Activated T-helper 17 cell treated with anti-CD3 and anti-CD28 coated beads, Interleukin-2, amount 50 U/mL, for 72 hours (primary cell): ENCODE results near the gene CLDN14. TPM values are rescaled to one million over a fixed set of nuclear protein-coding genes. Genes with fewer than 3 reads are reported as not detected.

Experiments used
- ATAC-seq: fragments of 150-1000 bp; cut with Tn5 transposase; replicated peaks from 2 replicates; pipeline ENCODE4 v1.10.0; 2021; ENCODE audit warnings: mild to moderate bottlenecking, moderate library complexity
- H3K27ac Mint-ChIP-seq: one replicate; pipeline ENCODE4 v1.8.0; 2022; ENCODE audit warnings: mixed read lengths
- H3K27me3 Mint-ChIP-seq: one replicate; pipeline ENCODE4 v1.8.0; 2022; ENCODE audit warnings: mixed read lengths
- H3K36me3 Mint-ChIP-seq: one replicate; pipeline ENCODE4 v1.8.0; 2022; ENCODE audit warnings: low read depth, mild to moderate bottlenecking, mixed read lengths
- H3K4me1 Mint-ChIP-seq: one replicate; pipeline ENCODE4 v1.8.0; 2022; ENCODE audit warnings: mixed read lengths
- H3K4me3 Mint-ChIP-seq: one replicate; pipeline ENCODE4 v1.8.0; 2022; ENCODE audit warnings: mild to moderate bottlenecking, mixed read lengths
- H3K9me3 Mint-ChIP-seq: one replicate; pipeline ENCODE4 v1.8.0; 2022; ENCODE audit warnings: mixed read lengths
- total RNA-seq, 2 donors: library from RNA; stranded (reverse); gene quantifications; one replicate each; pipeline ENCODE4 v1.2.3, GENCODE V29; 2022

Gene CLDN14
- total RNA-seq, 2 donors from 2014 or later = 0.69 TPM; not detected in 1

GRCh38 chr21:36450511-36450910 is 29.4 kb downstream of the CLDN14 start:
- no peaks in the 10 kb centered on the region for H3K4me1 Mint-ChIP-seq
- peaks cover 8% of the 10 kb centered on the region for H3K27me3 Mint-ChIP-seq
- no peak overlapping the region for H3K4me3 Mint-ChIP-seq
- no peaks in the 10 kb centered on the region for H3K36me3 Mint-ChIP-seq
- no peak overlapping the region for H3K27ac Mint-ChIP-seq
- H3K9me3 Mint-ChIP-seq = no peaks in the 10 kb centered on the region
- ATAC-seq = peak; percentile 59

DNA sequence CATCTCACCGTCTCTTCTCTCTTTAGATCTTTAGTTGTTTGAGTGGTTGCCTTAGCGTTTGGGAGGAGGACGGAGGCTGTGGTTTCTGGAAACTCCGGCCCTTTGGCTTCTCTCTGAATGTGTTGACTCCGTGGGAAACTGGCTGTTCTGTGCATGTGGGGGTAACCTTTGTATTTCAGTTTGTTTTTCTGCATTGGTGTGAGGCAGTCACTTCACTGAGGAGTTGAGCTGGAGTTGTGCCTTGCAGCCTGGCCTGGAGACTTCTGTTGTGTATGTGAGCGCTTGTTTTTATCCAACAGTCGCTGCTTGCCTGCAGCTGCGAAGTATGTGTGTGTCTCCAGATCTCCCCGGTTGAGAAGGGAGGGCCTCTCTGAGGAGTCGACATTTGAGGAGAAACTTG is 33.6 kb downstream of the CLDN14 start:
- no peak overlapping the region for H3K4me3 Mint-ChIP-seq
- H3K9me3 Mint-ChIP-seq = no peaks in the 10 kb centered on the region
- H3K27me3 Mint-ChIP-seq = peaks cover 4% of the 10 kb centered on the region
- no peak for ATAC-seq
- no peaks in the 10 kb centered on the region for H3K36me3 Mint-ChIP-seq
- H3K4me1 Mint-ChIP-seq = no peaks in the 10 kb centered on the region
- no peak overlapping the region for H3K27ac Mint-ChIP-seq

DNA sequence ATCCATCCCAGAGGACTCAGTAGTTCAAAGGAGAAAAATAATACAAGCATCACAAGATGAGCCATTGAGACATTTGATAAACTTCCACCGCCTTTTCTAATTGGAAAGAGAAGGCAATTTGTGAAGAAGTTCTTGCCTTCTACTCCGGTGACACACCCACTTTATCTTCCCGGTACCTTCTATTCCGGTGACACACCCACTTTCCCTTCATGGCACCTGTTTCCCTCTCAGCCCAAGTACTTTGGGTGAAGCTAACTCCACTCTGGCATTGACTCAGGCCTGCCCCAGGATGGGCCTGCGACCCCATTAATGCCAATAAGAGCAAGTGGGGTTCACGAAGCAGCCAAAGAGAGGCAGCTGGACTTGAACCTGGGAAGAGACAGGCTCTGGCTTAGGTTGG is 38.2 kb downstream of the CLDN14 start:
- Mint-ChIP-seq H3K4me1 (no peaks in the 10 kb centered on the region), H3K9me3 (no peaks in the 10 kb centered on the region), H3K27me3 (peaks cover 4% of the 10 kb centered on the region), H3K27ac (no peak overlapping the region), H3K36me3 (no peaks in the 10 kb centered on the region), H3K4me3 (no peak overlapping the region)
- no peak for ATAC-seq

DNA sequence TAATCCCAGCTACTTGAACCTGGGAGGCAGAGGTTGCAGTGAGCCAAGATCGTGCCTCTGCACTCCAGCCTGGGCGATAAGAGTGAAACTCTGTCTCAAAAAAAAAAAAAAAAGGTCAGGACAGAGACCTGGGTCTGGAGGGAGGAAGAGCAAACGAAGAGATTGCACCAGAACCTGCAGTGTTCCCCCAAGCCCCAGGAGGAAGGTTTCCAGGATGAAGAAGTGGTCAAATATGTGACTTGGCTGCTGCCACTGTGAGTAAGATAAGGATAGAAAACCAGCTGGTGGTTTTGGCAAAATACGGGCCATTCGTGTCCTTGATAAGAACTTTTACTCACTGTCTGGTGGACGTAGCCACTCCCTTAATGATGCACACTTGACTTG is 42.2 kb downstream of the CLDN14 start:
- Mint-ChIP-seq H3K27me3 (peaks cover 10% of the 10 kb centered on the region), H3K4me3 (no peak overlapping the region), H3K9me3 (no peaks in the 10 kb centered on the region), H3K27ac (no peak overlapping the region), H3K36me3 (no peaks in the 10 kb centered on the region), H3K4me1 (no peaks in the 10 kb centered on the region)
- peak; percentile 26 for ATAC-seq

GRCh38 chr21:36436829-36437744 is 42.8 kb downstream of the CLDN14 start:
- H3K4me3 Mint-ChIP-seq = no peak overlapping the region
- H3K9me3 Mint-ChIP-seq = no peaks in the 10 kb centered on the region
- H3K27me3 Mint-ChIP-seq = peaks cover 16% of the 10 kb centered on the region
- H3K4me1 Mint-ChIP-seq = no peaks in the 10 kb centered on the region
- H3K27ac Mint-ChIP-seq = no peak overlapping the region
- H3K36me3 Mint-ChIP-seq = no peaks in the 10 kb centered on the region
- ATAC-seq = no peak

- H3K4me3 Mint-ChIP-seq = no peak overlapping the region
- no peaks in the 10 kb centered on the region for H3K36me3 Mint-ChIP-seq
- no peak overlapping the region for H3K27ac Mint-ChIP-seq
Measured at GRCh38 chr21:36434144-36434543, 45.8 kb downstream of the CLDN14 start.

GRCh38 chr21:36433059-36433709 is 46.7 kb downstream of the CLDN14 start:
- Mint-ChIP-seq H3K9me3 (no peaks in the 10 kb centered on the region), H3K4me3 (no peak overlapping the region), H3K27ac (peak overlapping the region; percentile 26), H3K27me3 (peaks cover 22% of the 10 kb centered on the region), H3K36me3 (no peaks in the 10 kb centered on the region), H3K4me1 (peaks cover 18% of the 10 kb centered on the region)
- ATAC-seq = no peak

More at GRCh38 chr21:36434144-36434543, 45.8 kb downstream of the CLDN14 start:
- Mint-ChIP-seq H3K27me3 (peaks cover 22% of the 10 kb centered on the region), H3K4me1 (peaks cover 12% of the 10 kb centered on the region), H3K9me3 (no peaks in the 10 kb centered on the region)
- no peak for ATAC-seq

DNA sequence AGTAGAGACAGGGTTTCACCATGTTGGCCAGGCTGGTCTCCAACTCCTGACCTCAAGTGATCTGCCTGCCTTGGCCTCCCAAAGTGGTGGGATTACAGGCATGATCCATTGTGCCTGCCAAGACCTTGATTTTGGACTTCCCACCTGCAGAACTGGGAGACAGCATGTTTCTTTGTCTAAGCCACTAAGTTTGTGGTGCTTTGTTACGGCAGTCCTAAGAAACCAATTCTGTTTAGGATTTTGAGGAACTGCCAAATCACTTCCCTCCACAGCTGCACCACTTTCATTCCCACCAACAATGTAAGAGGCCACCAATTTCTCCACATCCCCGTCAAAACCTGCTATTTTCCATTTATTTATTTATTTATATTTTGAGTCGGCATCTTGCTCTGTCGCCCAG is 48.7 kb downstream of the CLDN14 start:
- Mint-ChIP-seq H3K36me3 (no peaks in the 10 kb centered on the region), H3K4me1 (peaks cover 18% of the 10 kb centered on the region), H3K27me3 (peaks cover 22% of the 10 kb centered on the region), H3K27ac (no peak overlapping the region), H3K9me3 (no peaks in the 10 kb centered on the region), H3K4me3 (no peak overlapping the region)
- no peak for ATAC-seq

- H3K4me1 Mint-ChIP-seq = peaks cover 18% of the 10 kb centered on the region
- no peaks in the 10 kb centered on the region for H3K36me3 Mint-ChIP-seq
- peak overlapping the region; percentile 87 for H3K27ac Mint-ChIP-seq
- no peaks in the 10 kb centered on the region for H3K9me3 Mint-ChIP-seq
- H3K4me3 Mint-ChIP-seq = peak overlapping the region; percentile 69
- peaks cover 22% of the 10 kb centered on the region for H3K27me3 Mint-ChIP-seq
- no peak for ATAC-seq
Measured at GRCh38 chr21:36430841-36431240, 49.1 kb downstream of the CLDN14 start.

GRCh38 chr21:36429947-36430546 is 49.9 kb downstream of the CLDN14 start:
- Mint-ChIP-seq H3K36me3 (no peaks in the 10 kb centered on the region), H3K9me3 (no peaks in the 10 kb centered on the region), H3K4me1 (peaks cover 18% of the 10 kb centered on the region), H3K27me3 (peaks cover 22% of the 10 kb centered on the region), H3K4me3 (peak overlapping the region; percentile 69), H3K27ac (peak overlapping the region; percentile 87)
- peak; percentile 98 for ATAC-seq

DNA sequence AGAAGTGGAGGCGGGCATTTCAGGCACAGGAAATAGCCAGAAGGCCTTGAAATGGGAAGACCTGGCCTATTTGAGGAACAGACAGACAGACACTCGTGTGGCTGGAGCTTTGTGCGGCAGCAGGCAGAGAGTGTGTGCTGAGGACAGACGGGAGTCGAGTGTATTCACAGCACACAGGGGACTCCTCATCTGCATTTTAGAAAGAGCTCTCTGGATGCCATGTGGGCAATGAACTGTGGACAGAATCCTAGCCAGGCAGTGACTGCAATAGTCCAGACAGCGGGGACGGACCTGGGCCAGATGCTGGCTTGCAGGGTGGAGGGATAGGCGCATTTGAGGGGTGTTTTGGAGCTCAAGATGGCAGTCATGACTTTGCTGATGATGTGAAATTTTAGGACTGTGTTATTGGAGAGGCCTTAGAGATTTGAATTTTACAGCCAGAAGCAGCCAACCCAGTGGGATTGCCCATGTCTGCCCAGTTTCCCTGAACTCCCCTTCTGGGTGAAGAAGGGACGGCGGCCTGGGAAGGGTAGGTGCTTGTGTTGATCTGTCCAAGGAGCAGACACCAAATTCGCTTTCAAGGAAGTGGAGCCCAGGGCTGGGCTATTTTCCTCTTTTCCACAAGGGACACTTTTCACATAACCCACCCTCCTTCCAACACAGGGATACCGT is 51.0 kb downstream of the CLDN14 start:
- Mint-ChIP-seq H3K36me3 (no peaks in the 10 kb centered on the region), H3K27me3 (peaks cover 15% of the 10 kb centered on the region), H3K4me3 (peak overlapping the region; percentile 69)

GRCh38 chr21:36427502-36427901 is 52.4 kb downstream of the CLDN14 start:
- H3K36me3 Mint-ChIP-seq = no peaks in the 10 kb centered on the region
- H3K27me3 Mint-ChIP-seq = peaks cover 9% of the 10 kb centered on the region
- H3K27ac Mint-ChIP-seq = no peak overlapping the region
- H3K9me3 Mint-ChIP-seq = no peaks in the 10 kb centered on the region
- no peak overlapping the region for H3K4me3 Mint-ChIP-seq
- H3K4me1 Mint-ChIP-seq = peaks cover 18% of the 10 kb centered on the region
- ATAC-seq = no peak

More for the DNA sequence above, 51.0 kb downstream of the CLDN14 start:
- Mint-ChIP-seq H3K4me1 (peaks cover 18% of the 10 kb centered on the region), H3K9me3 (no peaks in the 10 kb centered on the region), H3K27ac (peak overlapping the region; percentile 87)
- ATAC-seq = no peak

GRCh38 chr21:36425286-36425685 is 54.6 kb downstream of the CLDN14 start:
- ATAC-seq = no peak
- no peaks in the 10 kb centered on the region for H3K36me3 Mint-ChIP-seq
- H3K9me3 Mint-ChIP-seq = no peaks in the 10 kb centered on the region
- no peak overlapping the region for H3K4me3 Mint-ChIP-seq
- no peak overlapping the region for H3K27ac Mint-ChIP-seq
- no peaks in the 10 kb centered on the region for H3K27me3 Mint-ChIP-seq
- peaks cover 13% of the 10 kb centered on the region for H3K4me1 Mint-ChIP-seq

DNA sequence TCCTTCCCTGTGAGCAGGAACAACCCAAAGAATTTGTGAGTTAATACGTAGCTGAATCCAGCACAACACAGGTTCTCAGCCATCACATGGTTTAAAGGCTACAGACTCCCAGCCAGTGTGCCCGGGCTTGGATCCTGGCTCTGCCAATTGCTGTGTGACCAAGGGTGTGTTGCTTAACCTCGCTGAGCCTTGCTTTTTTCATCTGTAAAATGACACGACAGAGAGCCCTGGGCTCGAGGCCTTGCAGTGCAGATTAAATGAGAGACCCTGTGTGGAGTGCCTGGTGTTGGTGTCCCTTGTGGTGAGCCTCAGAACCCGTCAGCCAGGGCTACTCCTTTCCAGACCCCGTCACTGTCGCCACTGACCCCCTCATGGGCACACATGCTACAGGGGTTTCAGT is 55.3 kb downstream of the CLDN14 start:
- Mint-ChIP-seq H3K4me3 (no peak overlapping the region), H3K27me3 (no peaks in the 10 kb centered on the region), H3K36me3 (no peaks in the 10 kb centered on the region), H3K9me3 (no peaks in the 10 kb centered on the region), H3K4me1 (peaks cover 6% of the 10 kb centered on the region), H3K27ac (no peak overlapping the region)
- ATAC-seq = no peak
